GM19438 (cell line): ENCODE measurements around the gene STKLD1.
"Not testable (repeated sequence)": the region's sequence is repeated elsewhere in the genome, so short reads cannot be mapped to it uniquely, and the experiment has no call there.

Experiments used
- ATAC-seq: cut with Tn5 transposase; IDR thresholded peaks from one replicate; pipeline ENCODE4 v1.9.1; 2021; ENCODE audit warnings: low read depth; ENCODE audit not compliant: unreplicated experiment

STKLD1 gene

DNA sequence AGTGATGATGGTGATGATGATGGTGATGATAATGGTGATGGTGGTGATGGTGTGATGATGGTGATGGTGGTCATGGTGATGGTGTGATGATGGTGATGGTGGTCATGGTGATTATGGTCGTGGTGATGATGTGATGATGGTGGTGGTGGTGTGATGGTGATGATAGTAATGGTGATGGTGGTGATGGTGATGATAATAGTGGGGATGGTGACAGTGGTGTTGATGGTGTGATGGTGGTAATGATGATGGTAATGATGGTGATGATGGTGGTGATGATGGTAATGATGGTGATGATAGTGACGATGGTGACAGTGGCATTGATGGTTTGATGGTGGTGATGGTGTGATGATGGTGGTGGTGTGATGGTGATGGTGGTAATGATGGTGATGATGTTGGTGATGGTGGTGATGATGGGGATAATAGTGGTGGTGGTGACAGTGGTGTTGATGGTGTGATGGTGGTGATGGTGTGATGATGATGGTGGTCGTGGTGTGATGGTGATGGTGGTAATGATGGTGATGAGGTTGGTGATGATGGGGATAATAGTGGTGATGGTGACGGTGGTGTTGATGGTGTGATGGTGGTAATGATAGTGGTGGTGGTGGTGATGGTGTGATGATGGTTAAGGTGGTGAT, 6.5 kb downstream of the STKLD1 start:
- ATAC-seq, result no peak

DNA sequence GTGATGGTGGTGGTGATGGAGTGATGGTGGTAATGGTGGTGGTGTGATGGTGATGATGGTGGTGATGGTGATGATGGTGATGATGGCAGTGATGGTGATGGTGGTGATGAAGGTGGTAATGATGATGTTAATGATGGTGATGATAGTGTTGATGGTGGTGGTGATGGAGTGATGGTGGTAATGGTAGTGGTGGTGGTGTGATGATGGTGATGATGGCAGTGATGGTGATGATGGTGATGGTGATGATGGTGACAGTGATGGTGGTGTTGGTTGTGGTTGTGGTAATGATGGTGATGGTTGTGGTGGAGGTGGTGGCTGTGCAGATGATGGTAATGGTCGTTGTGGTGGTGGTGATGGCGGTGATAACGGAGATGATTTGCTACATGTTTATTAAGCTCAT, 7.3 kb downstream of the STKLD1 start:
- ATAC-seq, result no peak

GRCh38 chr9:133384736-133385321, 8.7 kb downstream of the STKLD1 start:
- ATAC-seq, result no peak

DNA sequence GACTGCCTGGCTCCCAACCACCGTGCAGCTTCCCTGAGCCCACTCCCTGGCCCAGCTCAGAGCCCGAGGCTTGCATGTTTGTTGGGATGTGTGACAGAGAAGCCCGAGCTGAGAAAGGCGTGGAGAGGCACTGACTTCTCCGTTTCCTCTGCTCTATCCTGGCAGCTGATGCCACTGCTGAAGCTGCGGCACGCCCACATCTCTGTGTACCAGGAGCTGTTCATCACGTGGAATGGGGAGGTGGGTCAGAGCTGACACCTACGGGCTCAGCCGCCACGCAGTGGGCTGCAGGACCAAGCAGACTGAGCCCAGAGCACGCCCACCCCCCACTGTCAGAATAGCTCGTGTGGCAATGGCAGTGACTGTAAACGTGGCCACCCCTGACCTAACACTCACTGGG, 9.3 kb downstream of the STKLD1 start:
- ATAC-seq, result no peak

DNA sequence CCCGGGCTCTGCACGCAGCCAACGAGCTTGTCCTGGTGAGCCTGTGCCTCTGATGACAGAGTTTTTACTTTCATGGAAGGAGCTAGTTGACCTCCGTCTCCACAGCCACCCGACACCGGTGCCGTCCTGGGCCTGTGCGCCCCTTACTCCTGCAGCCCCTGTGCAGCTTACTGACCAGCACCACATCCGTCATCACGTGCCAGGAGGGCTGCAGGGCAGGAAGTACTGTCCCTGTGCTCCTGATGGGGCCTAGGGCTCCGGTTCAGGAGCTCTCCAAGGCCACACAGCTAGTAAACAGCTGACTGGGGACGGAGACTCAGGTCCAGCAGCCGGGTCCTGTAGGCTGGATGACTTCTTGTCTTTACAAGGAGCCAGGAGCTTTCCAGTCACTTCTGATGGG, 10.2 kb downstream of the STKLD1 start:
- ATAC-seq, result no peak

DNA sequence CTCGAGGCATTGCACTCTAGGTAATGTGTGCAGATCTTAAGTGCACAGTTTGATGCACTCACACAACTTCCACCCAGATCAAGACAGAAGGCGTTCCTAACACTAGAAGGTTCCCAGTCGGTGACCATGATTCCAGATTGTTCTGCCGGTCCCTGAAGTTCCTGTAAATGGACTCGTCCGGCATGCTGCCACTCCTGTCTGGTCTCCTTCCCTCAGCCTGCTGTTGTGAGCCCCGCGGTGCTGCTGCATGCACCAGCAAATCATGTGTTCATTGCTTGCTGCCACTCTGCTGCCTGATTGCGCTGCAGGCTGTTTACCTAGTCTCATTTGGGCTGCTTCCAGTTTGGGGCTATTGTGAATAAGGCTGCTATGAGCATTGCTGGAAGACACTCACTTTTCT, 11.5 kb downstream of the STKLD1 start:
- ATAC-seq, result no peak

DNA sequence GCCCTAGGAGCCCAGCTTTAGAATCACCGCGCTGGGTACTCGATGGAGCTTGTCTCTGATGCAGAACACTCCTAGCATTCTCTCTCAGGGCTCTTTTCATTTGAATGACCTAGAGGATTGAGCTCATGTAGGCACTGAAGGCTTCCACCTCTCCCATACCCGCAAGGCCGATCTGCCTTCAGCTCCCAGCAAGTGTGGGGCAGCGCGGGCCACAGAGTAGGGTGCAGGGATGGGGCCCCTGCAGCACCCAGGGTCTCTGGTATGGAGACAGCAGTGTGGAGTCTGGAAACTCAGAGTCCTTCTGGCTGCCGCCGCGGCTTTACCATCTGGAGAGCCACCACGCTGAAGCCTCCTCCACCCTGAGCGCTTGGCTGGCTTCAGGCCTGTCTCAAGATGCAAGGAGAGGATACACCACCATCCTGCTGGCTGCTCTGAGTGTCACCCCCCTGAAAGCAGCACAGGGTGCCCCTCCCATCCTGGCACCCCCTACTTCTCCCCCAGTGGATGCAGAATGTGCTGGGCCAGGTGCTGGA, 12.9 kb downstream of the STKLD1 start:
- no peak for ATAC-seq

DNA sequence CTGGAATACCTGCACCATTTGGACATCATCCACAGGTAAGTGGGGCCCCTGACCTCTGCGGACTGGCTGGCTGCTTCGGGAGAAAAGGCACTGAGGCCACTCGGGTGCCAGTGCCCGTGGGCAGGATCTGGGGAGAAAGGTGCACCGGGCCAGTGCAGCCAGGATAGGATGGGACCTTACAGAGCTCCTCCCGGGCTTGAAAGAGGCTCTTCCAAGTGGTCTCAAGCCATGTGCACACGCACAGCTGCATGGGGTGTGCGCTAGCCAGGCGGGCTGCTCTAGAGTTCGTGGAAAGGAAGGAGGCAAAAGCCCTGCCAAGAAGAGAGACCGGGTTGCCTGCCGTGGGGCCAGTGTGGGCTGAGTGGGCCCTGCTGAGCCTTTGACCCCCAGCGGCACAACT, 13.4 kb downstream of the STKLD1 start:
- no peak for ATAC-seq

DNA sequence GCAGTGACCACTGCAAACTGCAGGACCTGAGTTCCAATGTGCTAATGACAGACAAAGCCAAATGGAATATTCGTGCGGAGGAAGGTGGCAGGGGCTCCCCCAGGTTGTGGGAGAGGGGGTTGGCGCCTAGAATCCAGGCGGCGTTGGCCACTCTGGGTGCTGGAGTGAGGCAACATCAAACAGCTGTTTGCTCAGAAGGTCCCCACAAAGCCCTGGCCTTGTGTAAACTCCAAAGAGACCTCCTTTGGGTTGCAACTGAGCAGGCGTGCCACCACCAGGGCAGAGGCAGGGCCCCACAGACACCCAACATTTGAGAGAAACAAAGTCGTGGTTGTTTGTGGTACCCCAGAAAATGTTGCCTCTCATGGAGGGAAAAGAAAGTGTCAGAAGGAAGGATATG, 14.5 kb downstream of the STKLD1 start:
- no peak for ATAC-seq

GRCh38 chr9:133391449-133391848, 15.3 kb downstream of the STKLD1 start:
- ATAC-seq, result not testable (repeated sequence)

GRCh38 chr9:133392308-133392707, 16.1 kb downstream of the STKLD1 start:
- not testable (repeated sequence) for ATAC-seq

DNA sequence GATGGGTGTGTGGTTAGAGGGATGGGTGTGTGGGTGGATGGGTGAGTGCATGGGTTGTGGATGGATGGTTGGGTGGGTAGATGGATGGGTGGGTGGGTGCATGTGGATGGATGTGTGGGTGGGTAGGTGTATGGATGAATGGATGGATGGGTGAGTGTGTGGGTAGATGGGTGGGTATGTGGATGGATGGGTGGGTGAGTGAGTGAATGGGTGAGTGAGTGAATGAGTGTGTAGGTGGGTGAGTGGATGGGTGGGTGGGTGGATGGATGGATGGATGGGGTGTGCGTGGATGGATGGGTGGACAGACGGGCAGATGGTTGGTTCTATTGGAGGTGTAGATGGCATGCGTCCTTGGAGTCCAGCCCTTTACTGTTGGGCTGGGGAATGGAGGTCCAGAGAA, 17.2 kb downstream of the STKLD1 start:
- ATAC-seq, result no peak

DNA sequence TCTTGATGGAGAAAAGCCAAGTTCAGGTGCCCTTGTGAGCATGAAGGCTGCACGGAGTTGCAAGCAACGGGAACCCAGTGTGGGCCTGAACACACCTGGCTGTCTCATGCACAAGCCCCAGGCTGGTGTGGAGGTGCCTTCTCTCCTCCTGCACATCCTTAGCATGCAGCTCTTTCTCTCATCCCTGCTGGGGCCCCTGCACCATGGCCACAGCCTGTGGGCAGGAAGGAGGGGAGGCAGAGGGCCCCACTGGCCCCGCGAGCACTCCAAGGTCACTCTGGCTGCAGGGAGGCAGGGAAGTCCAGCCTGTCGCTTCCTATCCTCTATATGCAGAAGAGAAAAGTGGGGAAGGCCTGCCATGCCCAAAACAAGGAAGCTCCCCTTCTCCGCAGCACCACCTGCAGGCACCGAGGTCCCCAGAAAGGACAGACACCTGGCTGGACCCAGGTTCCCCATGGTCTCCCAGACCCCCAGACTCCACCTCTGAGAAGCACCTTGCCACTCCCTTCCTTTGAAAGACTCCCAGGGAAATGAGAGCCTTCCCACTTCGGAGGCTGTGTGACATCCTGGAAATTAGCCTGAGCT, 18.6 kb downstream of the STKLD1 start:
- ATAC-seq, result no peak

- no peak for ATAC-seq
Observed at GRCh38 chr9:133396952-133397351, 20.8 kb downstream of the STKLD1 start.

DNA sequence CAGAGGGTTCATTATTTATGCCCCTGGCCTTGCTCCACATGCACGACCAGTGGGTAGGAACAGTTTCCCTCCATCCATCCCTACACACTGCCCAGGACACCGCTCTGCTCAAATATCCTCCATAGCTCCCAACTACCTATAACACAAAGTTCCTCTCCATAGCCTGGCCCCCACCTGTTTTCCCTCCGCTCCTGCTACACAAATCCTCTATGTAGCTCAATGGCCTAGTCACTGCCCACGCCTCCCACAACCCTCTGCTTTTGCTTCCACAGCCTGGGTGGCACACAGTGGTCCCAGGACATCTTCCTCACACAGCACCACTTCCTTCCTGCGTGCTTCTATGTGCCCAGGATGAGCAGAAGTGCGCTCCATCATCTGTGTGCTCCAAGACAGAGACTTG, 21.2 kb downstream of the STKLD1 start:
- no peak for ATAC-seq

GRCh38 chr9:133397895-133398294, 21.7 kb downstream of the STKLD1 start:
- no peak for ATAC-seq

GRCh38 chr9:133400292-133400691, 24.1 kb downstream of the STKLD1 start:
- no peak for ATAC-seq

GRCh38 chr9:133401588-133401987, 25.4 kb downstream of the STKLD1 start:
- no peak for ATAC-seq

GRCh38 chr9:133402689-133403088, 26.5 kb downstream of the STKLD1 start:
- no peak for ATAC-seq

GRCh38 chr9:133403766-133404453, 27.7 kb downstream of the STKLD1 start:
- ATAC-seq, result no peak

- no peak for ATAC-seq
Observed at GRCh38 chr9:133404454-133405002, 28.4 kb downstream of the STKLD1 start.
